GM23248 (cell line): ENCODE data around the gene ADGRD2. TPM values are rescaled to one million over a fixed set of nuclear protein-coding genes. Genes with fewer than 3 reads are reported as not detected.
A peak's percentile ranks its signal among the peaks of the same experiment; 100 is the strongest.

Experiments
- DNase-seq: peaks from one replicate; pipeline ENCODE4 v3.0.0-alpha.2; 2015
- H2AFZ ChIP-seq: fragments of 200-600 bp; sonication (generic); 2 replicates; pipeline ENCODE4 v1.6.1; 2016; ENCODE audit warnings: antibody characterized with exemption
- H3F3A ChIP-seq: fragments of 200-600 bp; sonication (generic); 2 replicates; pipeline ENCODE4 v1.6.1; 2016; ENCODE audit warnings: mild to moderate bottlenecking, antibody characterized with exemption, mixed run types; ENCODE audit not compliant: insufficient read depth
- H3K27ac ChIP-seq: fragments of 200-600 bp; sonication (generic); 2 replicates; pipeline ENCODE4 v1.5.1; 2016; ENCODE audit warnings: mild to moderate bottlenecking
- H3K27me3 ChIP-seq: fragments of 200-600 bp; sonication (generic); replicated peaks from 2 replicates; pipeline ENCODE4 v1.6.1; 2016; ENCODE audit warnings: mild to moderate bottlenecking; ENCODE audit not compliant: insufficient read depth
- H3K36me3 ChIP-seq: fragments of 200-600 bp; sonication (generic); 2 replicates; pipeline ENCODE4 v1.6.1; 2016; ENCODE audit warnings: low read depth, mild to moderate bottlenecking
- H3K4me1 ChIP-seq: fragments of 200-600 bp; sonication (generic); 2 replicates; pipeline ENCODE4 v1.6.1; 2016; ENCODE audit warnings: mild to moderate bottlenecking; ENCODE audit not compliant: insufficient read depth
- H3K4me2 ChIP-seq: fragments of 200-600 bp; sonication (generic); one replicate; pipeline ENCODE4 v1.6.1; 2016; ENCODE audit warnings: mild to moderate bottlenecking; ENCODE audit not compliant: unreplicated experiment
- H3K4me3 ChIP-seq: fragments of 200-600 bp; sonication (generic); 2 replicates; pipeline ENCODE4 v1.5.1; 2016; ENCODE audit warnings: mild to moderate bottlenecking
- H3K79me2 ChIP-seq: fragments of 200-600 bp; sonication (generic); 2 replicates; pipeline ENCODE4 v1.6.1; 2016; ENCODE audit warnings: mild to moderate bottlenecking; ENCODE audit not compliant: insufficient read depth
- H3K9ac ChIP-seq: fragments of 200-600 bp; sonication (generic); 2 replicates; pipeline ENCODE4 v1.6.1; 2016; ENCODE audit warnings: mild to moderate bottlenecking
- H3K9me2 ChIP-seq: fragments of 200-600 bp; sonication (generic); 2 replicates; pipeline ENCODE4 v1.6.1; 2016; ENCODE audit warnings: mixed run types, mild to moderate bottlenecking, moderate library complexity; ENCODE audit not compliant: insufficient read depth
- H3K9me3 ChIP-seq: fragments of 200-600 bp; sonication (generic); one replicate; pipeline ENCODE4 v1.6.1; 2017; ENCODE audit warnings: low read depth
- H4K20me1 ChIP-seq: fragments of 200-600 bp; sonication (generic); 2 replicates; pipeline ENCODE4 v1.6.0; 2016; ENCODE audit not compliant: insufficient read depth
- EZH2 ChIP-seq: fragments of 200-600 bp; sonication (generic); IDR thresholded peaks from 2 replicates; pipeline ENCODE4 v1.6.1; 2018; ENCODE audit warnings: antibody characterized with exemption, mild to moderate bottlenecking; ENCODE audit not compliant: insufficient read depth, poor library complexity, severe bottlenecking
- EZH2phosphoT487 ChIP-seq: fragments of 200-600 bp; sonication (generic); IDR thresholded peaks from 2 replicates; pipeline ENCODE4 v1.6.1; 2018; ENCODE audit warnings: antibody characterized with exemption, moderate library complexity, mild to moderate bottlenecking, low read depth; ENCODE audit not compliant: insufficient read depth
- WGBS, 2 experiments: methylation state at CpG; one replicate each; pipeline ENCODE4 v1.1.6; 2015 to 2017; ENCODE audit warnings: low lambda C conversion rate in 2 of 2, low coverage in 1 of 2; ENCODE audit errors: missing lambda C conversion rate in 2 of 2; 5-methylcytosine and 5-hydroxymethylcytosine counted together
- in situ Hi-C: fragments of 300-500 bp; cut with MboI; formaldehyde crosslinking; loops from 2 replicates; pipeline ENCODE4 v1.15.0; 2020
- polyA plus RNA-seq: library from polyadenylated mRNA; unstranded; fragments of >200 nt; fragmentation: Nextera tagmentation; extraction: Ambion mirVana; gene quantifications from 2 replicates; pipeline ENCODE4 v1.2.1, GENCODE V29; 2016
- total RNA-seq: library from RNA; depleted of rRNA; stranded (reverse); fragments of >200 nt; shearing (Covaris generic); gene quantifications from 2 replicates; pipeline ENCODE4 v1.2.3, GENCODE V29; 2014

ADGRD2 gene
- total and polyA plus RNA-seq, 2 experiments from 2014 or later, result not detected

- Histone ChIP-seq H3K4me1 (peaks cover 53% of the 10 kb centered on the region), H3K36me3 (peaks cover 72% of the 10 kb centered on the region), H4K20me1 (no peaks in the 10 kb centered on the region), H3K9me2 (no peaks in the 10 kb centered on the region), H3K9ac (peak overlapping the region; percentile 94), H2AFZ (no peak overlapping the region), H3K9me3 (no peaks in the 10 kb centered on the region), H3F3A (peaks cover 40% of the 10 kb centered on the region), H3K27ac (peak overlapping the region; percentile 91), H3K4me3 (0 out of 2 replicates have a peak overlapping the region, but pooled peaks have one; percentile 0), H3K27me3 (no peaks in the 10 kb centered on the region), H3K4me2 (no peak overlapping the region), H3K79me2 (peaks cover 82% of the 10 kb centered on the region)
- in situ Hi-C loops, result loop anchor here (25.0 kb wide), 1 partner anchor 302 kb away; no protein-coding TSS in a partner anchor
- peak; percentile 62 for DNase-seq
- no peak for TF ChIP-seq EZH2phosphoT487
- no peak for TF ChIP-seq EZH2
- 65 to 67% methylated on average over 3 of the region's 3 CpGs for WGBS, 2 experiments
Measured at GRCh38 chr9:124410321-124410913, 39.8 kb upstream of the ADGRD2 start.

GRCh38 chr9:124411514-124412227 is 38.6 kb upstream of the ADGRD2 start:
- Histone ChIP-seq H3K79me2 (peaks cover 69% of the 10 kb centered on the region), H3K9ac (peak overlapping the region; percentile 94), H3K9me2 (no peaks in the 10 kb centered on the region), H3K4me1 (peaks cover 53% of the 10 kb centered on the region), H3K4me2 (peak overlapping the region; percentile 78), H2AFZ (no peak overlapping the region), H3K9me3 (no peaks in the 10 kb centered on the region), H4K20me1 (no peaks in the 10 kb centered on the region), H3K27ac (peak overlapping the region; percentile 91), H3K36me3 (peaks cover 62% of the 10 kb centered on the region), H3K27me3 (no peaks in the 10 kb centered on the region), H3F3A (peaks cover 40% of the 10 kb centered on the region), H3K4me3 (peak overlapping the region; percentile 61)
- TF ChIP-seq EZH2 (no peak), EZH2phosphoT487 (no peak)
- WGBS, 2 experiments, result 54 to 57% methylated on average over 5 of the region's 5 CpGs
- in situ Hi-C loops, result loop anchor here (25.0 kb wide), 1 partner anchor 301 kb away; no protein-coding TSS in a partner anchor
- DNase-seq, result peak; percentile 89

- whole genome bisulfite sequencing, 2 experiments, result 53 to 67% methylated on average over 3 of the region's 3 CpGs
- in situ Hi-C loops, result loop anchor here (25.0 kb wide), 1 partner anchor 300 kb away; no protein-coding TSS in a partner anchor
- H3K27me3 ChIP-seq, result no peaks in the 10 kb centered on the region
Measured at GRCh38 chr9:124412228-124412575, 38.0 kb upstream of the ADGRD2 start.

GRCh38 chr9:124414612-124415011 is 35.6 kb upstream of the ADGRD2 start:
- TF ChIP-seq EZH2phosphoT487, result no peak
- TF ChIP-seq EZH2, result no peak
- 11 to 12% methylated on average over 13 of the region's 13 CpGs for WGBS, 2 experiments
- peak; percentile 41 for DNase-seq
- Histone ChIP-seq H2AFZ (peak overlapping the region; percentile 91), H3K9me3 (no peaks in the 10 kb centered on the region), H3K27me3 (no peaks in the 10 kb centered on the region), H3K27ac (peak overlapping the region; percentile 63), H3K79me2 (peaks cover 40% of the 10 kb centered on the region), H3K4me3 (peak overlapping the region; percentile 92), H3K4me1 (peaks cover 46% of the 10 kb centered on the region), H3K4me2 (peak overlapping the region; percentile 88), H3F3A (peaks cover 40% of the 10 kb centered on the region), H3K9me2 (no peaks in the 10 kb centered on the region), H4K20me1 (no peaks in the 10 kb centered on the region), H3K36me3 (peaks cover 35% of the 10 kb centered on the region), H3K9ac (peak overlapping the region; percentile 94)
- in situ Hi-C loops, result loop anchor here (25.0 kb wide), 1 partner anchor 298 kb away; no protein-coding TSS in a partner anchor

More at GRCh38 chr9:124412228-124412575, 38.0 kb upstream of the ADGRD2 start:
- DNase-seq, result peak; percentile 33
- Histone ChIP-seq H3K4me3 (peak overlapping the region; percentile 61; the same call in 1 of the 2 replicates), H3K79me2 (peaks cover 64% of the 10 kb centered on the region), H3K9ac (peak overlapping the region; percentile 94; the same call in 1 of the 2 replicates), H3K27ac (peak overlapping the region; percentile 91), H2AFZ (no peak overlapping the region), H3K9me2 (no peaks in the 10 kb centered on the region), H3K4me2 (peak overlapping the region; percentile 78), H3F3A (peaks cover 40% of the 10 kb centered on the region), H4K20me1 (no peaks in the 10 kb centered on the region), H3K9me3 (no peaks in the 10 kb centered on the region), H3K36me3 (peaks cover 59% of the 10 kb centered on the region), H3K4me1 (peaks cover 53% of the 10 kb centered on the region)
- no peak for TF ChIP-seq EZH2phosphoT487
